WI38 (cell line): Measurements from ENCODE around the gene CLDN11.
A peak's percentile ranks its signal among the peaks of the same experiment; 100 is the strongest.

ENCODE experiments used
- H3K4me3 ChIP-seq: 2 replicates; pipeline ENCODE4 v1.5.1; 2011; ENCODE audit warnings: low read depth, mild to moderate bottlenecking, control low read depth, low read length
- CTCF ChIP-seq: IDR thresholded peaks from 2 replicates; pipeline ENCODE4 v1.5.1; 2012; ENCODE audit warnings: low read depth, mild to moderate bottlenecking, control low read depth, low read length

The CLDN11 gene

GRCh38 chr3:170420307-170420821, 1.7 kb downstream of the CLDN11 start:
- no peak for TF ChIP-seq CTCF
- H3K4me3 ChIP-seq: peak overlapping the region; percentile 61

- H3K4me3 ChIP-seq: peak overlapping the region; percentile 30; the same call in 1 of the 2 replicates
- no peak for TF ChIP-seq CTCF
Measured at GRCh38 chr3:170421111-170421641, 2.5 kb downstream of the CLDN11 start.

DNA sequence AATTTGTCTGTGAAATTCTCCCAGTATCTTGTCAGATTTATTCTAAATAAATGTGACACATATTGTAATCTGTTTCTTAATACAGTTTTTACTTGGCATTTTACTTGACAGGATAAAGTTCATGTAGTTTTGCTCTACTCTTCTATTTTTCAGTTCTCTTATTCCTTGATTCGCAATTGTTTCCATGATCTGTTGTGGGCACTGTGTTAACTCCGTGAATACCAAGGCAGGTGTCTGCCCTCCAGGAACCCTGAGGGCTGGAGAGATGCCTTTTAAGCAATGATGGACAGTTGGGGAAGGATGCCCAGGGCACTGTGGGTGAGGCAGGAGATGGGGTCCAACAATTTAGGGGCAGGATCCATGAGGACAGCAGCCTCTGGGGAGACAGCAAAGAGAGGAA, 3.1 kb downstream of the CLDN11 start:
- no peak for TF ChIP-seq CTCF
- H3K4me3 ChIP-seq: no peak overlapping the region

DNA sequence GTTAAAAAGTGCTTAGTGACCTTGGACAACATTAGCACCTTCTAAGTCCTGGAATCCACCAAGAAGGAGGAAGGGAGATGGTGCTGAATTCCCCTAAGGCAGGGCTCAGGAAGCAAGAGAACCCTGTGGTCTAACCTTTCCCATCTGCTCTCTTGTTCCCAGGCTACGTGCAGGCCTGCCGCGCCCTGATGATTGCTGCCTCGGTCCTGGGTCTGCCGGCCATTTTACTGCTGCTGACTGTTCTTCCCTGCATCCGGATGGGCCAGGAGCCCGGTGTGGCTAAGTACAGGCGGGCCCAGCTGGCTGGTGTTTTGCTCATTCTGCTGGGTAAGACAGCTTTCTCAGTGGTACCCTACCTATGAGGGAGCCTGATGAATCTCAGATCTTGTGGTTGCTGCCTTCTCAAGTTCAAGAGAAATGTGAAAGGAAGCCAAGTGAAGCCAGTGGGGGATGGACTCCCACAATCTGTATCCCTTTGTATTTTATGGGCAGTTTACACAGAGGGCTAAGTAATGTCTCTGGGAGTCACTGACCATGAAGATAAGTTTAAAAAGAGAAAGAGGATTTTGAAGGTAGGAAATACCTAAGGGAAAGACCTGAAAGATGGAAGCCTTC, 4.4 kb downstream of the CLDN11 start:
- H3K4me3 ChIP-seq: no peak overlapping the region
- TF ChIP-seq CTCF: no peak

GRCh38 chr3:170424879-170425278, 6.2 kb downstream of the CLDN11 start:
- no peak for TF ChIP-seq CTCF
- no peak overlapping the region for H3K4me3 ChIP-seq

GRCh38 chr3:170425491-170426239, 7.0 kb downstream of the CLDN11 start:
- TF ChIP-seq CTCF: no peak
- H3K4me3 ChIP-seq: no peak overlapping the region

DNA sequence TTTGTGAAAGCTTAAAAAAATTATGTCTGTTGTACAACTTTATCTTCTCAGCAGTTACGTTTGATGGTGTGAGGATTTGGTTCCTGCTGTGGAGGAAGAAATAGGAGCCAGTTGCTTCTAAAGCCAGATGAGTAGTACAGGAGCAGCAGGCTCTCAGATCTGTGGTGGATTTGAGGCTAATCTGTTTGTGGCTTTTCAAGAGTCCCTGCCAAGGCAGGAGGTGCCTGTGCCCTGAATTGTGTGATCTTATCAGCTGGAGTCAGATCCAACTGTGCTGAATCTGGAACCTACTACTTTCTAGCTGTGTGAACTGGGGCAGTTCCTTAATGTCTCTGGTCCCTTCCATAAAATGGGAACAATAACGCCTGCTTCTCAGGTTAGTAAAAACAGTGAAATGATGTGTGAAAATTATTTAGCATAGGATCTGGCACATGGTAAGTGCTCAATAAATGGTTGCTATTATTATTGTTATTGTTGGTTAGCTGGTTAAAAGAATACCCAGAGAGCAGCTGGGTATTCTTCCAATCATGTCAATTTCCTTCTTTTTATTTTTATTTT, 7.7 kb downstream of the CLDN11 start:
- H3K4me3 ChIP-seq: no peak overlapping the region
- no peak for TF ChIP-seq CTCF
